GM19043 (cell line): ENCODE measurements around the gene LLGL1.

Source experiments
- ATAC-seq: cut with Tn5 transposase; IDR thresholded peaks from one replicate; pipeline ENCODE4 v1.9.1; 2021; ENCODE audit warnings: low read depth; ENCODE audit not compliant: unreplicated experiment

The LLGL1 gene

DNA sequence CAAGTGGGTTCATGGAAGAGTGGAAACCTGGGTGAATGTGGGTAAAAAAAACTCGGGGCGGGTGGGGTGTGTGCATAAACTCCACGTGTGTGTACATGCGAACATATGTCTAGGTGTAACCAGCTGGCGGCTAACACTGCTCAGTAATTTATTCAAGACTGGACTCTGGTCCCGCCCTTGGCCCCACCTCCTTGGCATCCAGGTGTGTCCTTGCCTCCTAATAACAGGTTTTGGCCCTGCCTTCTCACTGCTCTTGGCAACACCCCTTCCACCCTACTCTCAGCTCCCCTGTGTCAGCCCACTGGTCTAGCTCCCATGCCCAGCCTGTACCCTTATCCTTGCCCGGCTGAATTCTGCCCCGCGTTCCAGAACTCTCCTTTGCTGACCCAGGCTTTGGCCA lies 24.8 kb downstream of the LLGL1 start:
- ATAC-seq, result no peak

- no peak for ATAC-seq
These were observed 25.3 kb downstream of the LLGL1 start for GRCh38 chr17:18250708-18251107.

- ATAC-seq, result no peak
These were observed 25.8 kb downstream of the LLGL1 start for GRCh38 chr17:18251204-18251603.

- ATAC-seq, result no peak
These were observed 26.7 kb downstream of the LLGL1 start for GRCh38 chr17:18252160-18252559.

- ATAC-seq, result no peak
These were observed 27.9 kb downstream of the LLGL1 start for GRCh38 chr17:18253187-18253884.

GRCh38 chr17:18253947-18254821 lies 28.7 kb downstream of the LLGL1 start:
- ATAC-seq, result no peak

GRCh38 chr17:18254888-18255649 lies 29.6 kb downstream of the LLGL1 start:
- no peak for ATAC-seq

DNA sequence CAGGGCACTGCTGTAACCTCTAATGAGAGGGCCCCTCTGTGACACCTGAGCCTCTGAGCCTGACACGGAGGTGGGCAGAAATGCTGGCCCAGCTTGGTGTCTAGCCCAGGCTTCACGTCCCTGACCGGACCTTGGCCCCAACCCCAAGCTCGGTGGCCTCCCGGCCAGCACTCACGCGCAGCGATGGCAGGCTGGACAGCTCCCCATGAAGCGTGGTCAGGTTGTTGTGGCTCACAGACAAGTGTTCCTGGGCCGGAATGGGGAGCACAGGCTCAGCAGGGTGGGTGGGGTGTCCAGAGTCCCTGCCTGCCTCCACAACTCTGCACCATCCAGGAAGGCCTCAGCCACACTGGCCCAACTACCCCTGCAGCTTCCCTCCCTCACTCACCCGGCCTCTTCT lies 30.9 kb downstream of the LLGL1 start:
- ATAC-seq, result no peak

DNA sequence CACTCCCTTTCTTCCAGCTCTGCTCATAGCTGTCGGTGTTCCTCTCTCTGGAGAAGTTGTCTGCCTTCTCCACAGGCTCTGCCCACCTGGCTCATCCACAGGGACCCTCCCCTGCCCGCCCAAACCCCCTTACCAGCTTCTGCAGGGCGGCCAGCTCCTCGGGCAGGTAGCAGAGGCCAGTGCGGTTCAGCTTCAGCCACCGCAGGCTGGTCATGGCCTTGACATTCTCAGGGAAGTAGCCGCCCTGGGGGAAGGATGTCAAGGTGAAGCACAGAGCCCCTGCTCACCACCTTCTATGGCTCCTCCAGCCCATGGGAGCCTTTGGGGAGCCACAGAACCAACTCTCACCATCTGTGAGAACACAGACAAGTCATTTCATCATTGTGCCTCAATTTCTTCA lies 31.3 kb downstream of the LLGL1 start:
- ATAC-seq, result no peak

DNA sequence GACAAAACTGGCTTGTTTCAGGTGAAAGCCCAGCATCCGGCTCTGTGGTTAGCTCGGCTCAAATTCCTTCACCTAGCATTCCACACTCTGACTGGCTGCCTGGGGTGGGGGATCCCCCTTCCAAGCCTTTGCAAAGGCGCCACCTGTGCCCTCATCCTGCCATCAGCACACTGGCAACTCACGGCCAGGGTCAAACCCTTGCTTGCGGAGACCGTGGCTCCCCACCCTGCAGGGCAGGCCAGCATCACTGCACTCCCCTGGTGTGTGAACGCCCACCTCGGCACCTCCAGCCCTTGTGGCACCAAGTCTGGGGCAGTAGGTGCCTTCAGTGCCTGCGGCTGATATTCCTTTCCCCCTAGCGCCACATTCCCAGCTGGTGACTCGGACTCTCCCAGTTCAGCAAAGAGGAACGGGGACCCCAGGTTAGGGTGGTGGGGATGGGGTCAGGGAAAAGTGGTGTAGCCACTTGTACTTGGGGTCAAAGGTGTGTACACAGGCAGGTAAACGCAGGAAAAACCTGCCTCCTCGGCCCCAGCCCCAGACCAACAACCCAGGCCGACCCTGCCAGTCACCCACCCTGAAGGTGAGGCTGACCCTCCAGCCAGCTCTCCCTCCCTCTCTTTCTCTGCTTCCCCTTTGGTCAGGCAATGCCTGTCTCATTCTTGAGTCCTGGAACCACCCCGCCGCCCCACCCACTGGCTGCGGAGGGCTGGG lies 32.0 kb downstream of the LLGL1 start:
- ATAC-seq, result no peak

GRCh38 chr17:18257982-18258355 lies 32.5 kb downstream of the LLGL1 start:
- ATAC-seq, result no peak

DNA sequence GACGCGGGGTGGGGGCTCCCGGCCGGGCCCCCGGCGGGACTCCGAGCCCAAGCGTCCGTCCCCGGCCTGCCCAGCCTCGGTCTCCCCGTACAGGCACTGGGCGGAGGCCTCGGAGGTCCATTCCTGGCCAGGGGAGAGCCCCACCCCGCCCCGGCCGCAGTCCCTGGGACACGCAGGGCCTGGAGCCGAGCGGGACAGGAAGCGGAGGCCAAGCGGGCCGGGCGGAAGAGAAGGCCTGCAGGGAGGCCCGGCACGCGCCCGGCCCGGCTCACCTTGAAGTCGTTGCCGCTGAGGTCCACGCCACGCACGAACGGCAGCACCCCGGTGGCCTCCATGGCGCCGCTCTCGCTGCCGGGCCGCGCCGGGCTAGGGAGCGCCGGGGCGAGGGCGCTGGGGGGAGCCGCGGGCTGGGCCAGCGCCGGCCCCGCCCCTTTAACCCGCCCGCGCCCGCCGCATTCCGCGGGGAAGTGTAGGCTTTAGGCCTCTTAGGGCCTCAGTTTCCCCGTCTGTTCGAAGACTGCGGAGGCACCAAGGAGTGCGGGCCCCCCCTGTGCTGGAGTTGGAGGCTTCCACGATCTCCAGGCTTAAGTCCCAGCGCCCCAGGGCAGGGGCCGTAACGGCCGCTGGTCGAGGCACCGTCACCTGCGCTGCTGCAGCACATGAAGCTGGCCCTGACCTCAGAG lies 33.1 kb downstream of the LLGL1 start, which contains the start of gene FLII:
Gene FLII, minus strand, starts transcription at position 383 of the 683 bp plus-strand sequence. Its CDS starts 48 bp downstream, at position 335.
- ATAC-seq, result no peak

GRCh38 chr17:18259621-18260331 lies 34.3 kb downstream of the LLGL1 start:
- no peak for ATAC-seq

GRCh38 chr17:18260332-18261145 lies 35.1 kb downstream of the LLGL1 start, which contains the start of gene MIEF2:
Gene MIEF2 (plus strand): TSS chr17:18260662. CDS start chr17:18262721, 2,059 bp downstream.
- ATAC-seq, result peak; percentile 82

DNA sequence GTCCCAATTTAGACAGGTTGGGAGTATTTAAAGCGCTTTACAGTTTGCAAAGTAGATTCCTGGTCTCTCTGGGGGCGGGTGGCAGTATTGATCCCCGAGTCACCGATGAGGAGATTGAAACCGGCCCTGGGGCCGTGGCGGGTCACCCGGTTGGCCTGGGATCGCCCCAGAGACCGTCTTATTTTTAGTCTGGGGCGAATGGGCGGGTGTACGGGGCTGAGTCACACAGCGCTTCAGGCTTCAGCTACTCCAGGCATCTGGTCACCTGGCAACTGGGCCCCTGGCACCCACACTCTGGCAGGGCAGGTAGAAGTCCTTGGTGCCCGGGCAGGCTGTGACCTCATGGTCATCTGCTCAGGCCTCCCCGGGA lies 35.7 kb downstream of the LLGL1 start:
- no peak for ATAC-seq

DNA sequence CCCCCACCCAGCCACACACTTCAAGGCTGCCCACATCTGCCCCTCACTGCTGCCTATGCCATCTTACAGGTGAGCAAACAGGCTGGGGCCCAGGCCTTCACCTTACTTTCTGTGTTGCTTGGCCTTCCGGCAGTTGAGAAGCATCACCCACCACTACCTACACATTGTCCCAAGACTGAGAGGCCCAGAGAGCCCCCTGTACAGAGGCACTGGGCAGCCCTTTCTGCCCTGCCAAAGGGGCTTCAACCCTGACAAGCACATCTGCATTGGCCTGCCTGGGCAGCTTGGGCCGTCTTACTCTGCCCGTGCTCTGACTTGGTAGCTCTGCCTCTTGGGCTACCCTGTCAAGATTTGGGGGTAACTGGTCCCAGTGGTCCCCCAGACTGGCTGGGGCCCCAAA lies 36.2 kb downstream of the LLGL1 start:
- no peak for ATAC-seq

DNA sequence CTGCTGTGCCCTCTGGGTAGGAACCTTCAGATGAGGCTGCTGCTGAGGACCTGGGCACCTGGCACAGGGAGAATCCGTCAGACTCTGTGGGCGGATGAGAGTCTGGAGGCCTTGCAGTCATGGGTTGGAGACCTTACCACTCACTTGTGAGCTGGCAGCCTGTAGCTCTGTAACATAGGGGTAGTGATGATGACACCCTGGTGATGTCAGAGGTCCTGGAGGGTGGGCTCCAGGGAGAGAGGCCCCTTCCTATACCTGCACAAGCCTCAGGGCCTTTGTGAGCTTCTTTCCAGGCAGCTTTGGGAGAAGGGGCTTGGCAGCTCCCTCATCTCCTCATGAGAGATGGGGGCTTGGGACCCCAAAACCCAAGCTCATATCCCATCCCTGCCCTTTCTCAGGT lies 36.7 kb downstream of the LLGL1 start:
- no peak for ATAC-seq

GRCh38 chr17:18262641-18263040 lies 37.2 kb downstream of the LLGL1 start:
- no peak for ATAC-seq
